HG03103 (cell line): ENCODE data around the gene MAN2A1.

Source experiments
- ATAC-seq: cut with Tn5 transposase; IDR thresholded peaks from one replicate; pipeline ENCODE4 v1.9.1; 2021; ENCODE audit warnings: low read depth; ENCODE audit not compliant: unreplicated experiment

Gene MAN2A1

GRCh38 chr5:109689740-109690241 is at the start of gene MAN2A1:
TSS of gene MAN2A1 (plus strand) at chr5:109689927. CDS start at chr5:109690418, 491 bp downstream.
- ATAC-seq, result peak; percentile 46

DNA sequence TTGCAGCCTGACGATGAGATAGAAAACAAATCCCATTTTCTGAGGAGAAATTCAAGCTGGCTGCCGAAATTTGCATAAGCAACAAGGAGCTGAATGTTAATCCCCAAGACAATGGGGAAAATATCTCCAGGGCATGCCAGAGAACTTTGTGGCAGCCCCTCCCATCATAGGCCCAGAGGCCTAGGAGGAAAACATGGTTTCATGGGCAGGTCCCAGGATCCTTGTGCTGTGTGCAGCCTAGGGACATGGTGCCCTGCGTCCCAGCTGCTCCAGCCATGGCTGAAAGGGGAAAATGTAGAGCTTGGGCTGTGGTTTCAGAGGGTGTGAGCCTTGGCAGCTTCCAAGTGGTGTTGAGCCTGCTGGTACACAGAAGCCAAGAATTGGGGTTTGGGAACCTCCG is 48.8 kb upstream of the MAN2A1 start:
- ATAC-seq, result no peak

DNA sequence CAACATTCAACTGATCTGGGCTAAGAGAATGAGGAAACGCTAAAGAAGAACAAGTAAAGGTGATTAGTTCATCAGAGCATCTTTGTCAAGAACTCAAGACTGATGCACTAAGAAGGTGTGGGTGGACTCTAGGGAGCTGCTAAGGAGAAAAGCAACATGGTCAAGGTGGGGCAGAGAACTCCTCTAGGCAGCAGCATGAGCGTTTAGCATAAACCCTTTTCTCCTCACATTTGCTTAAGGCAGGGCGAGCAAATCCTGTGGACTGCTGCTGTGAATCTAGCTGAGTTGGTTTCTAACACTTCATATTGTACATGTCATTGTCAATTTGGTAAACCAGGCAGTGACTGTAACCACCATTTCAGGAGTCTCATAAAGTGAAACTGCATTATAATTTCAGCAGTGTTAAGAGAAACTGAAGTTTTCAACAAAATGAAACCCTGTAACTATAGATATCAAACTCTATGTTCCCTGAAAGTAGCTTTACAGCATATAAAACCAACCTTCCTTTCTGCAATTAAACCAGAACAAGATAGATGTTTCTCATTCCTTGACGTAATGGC is 45.9 kb upstream of the MAN2A1 start:
- ATAC-seq, result no peak

GRCh38 chr5:109644829-109645228 is 44.9 kb upstream of the MAN2A1 start:
- no peak for ATAC-seq

DNA sequence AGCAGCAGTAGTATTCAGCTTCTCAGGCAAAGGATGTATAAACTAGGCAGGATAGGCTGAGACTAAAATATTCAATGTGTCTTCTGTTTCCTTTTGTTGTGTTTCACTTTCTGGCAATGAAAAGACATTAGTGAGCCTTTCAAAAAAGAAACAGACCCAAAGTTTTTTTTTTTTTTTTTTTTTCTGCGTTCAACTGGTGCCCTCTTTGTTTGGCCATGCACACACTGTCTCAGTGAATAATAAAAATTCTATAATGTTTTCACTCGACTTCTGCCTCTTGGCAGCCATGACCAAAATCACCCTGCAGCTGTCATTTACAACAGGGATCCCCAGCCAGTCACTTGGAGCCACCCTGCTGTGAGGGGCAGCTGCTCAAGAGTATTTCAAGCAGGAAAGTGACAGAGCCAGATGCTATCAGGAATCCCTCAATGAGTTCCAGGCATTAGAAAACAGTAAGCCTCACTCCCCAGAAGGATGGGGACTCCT is 44.0 kb upstream of the MAN2A1 start:
- no peak for ATAC-seq

GRCh38 chr5:109649318-109649717 is 40.4 kb upstream of the MAN2A1 start:
- no peak for ATAC-seq

- no peak for ATAC-seq
These were observed 39.2 kb upstream of the MAN2A1 start for GRCh38 chr5:109650493-109650892.

GRCh38 chr5:109652096-109652495 is 37.6 kb upstream of the MAN2A1 start:
- ATAC-seq, result no peak

DNA sequence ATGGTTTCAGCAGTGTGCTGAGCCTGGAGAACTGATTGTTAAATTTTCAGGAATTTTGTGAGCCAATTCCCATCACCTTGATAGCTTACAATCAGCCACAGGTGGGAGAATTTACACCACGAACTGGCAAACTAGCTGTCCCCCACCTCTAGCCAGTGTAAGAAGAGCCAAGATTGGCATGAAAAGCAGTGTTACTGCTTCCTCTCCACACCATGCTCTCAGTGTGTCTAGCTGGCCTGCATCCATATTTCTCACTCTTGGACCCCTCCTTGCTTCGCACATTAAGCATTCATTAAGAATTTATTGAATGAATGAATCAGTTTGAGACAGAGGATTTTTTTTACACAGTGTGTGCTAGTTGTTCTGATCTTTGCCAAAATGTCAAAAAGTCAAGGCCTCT is 36.7 kb upstream of the MAN2A1 start:
- ATAC-seq, result no peak

- no peak for ATAC-seq
These were observed 36.0 kb upstream of the MAN2A1 start for GRCh38 chr5:109653561-109654239.

DNA sequence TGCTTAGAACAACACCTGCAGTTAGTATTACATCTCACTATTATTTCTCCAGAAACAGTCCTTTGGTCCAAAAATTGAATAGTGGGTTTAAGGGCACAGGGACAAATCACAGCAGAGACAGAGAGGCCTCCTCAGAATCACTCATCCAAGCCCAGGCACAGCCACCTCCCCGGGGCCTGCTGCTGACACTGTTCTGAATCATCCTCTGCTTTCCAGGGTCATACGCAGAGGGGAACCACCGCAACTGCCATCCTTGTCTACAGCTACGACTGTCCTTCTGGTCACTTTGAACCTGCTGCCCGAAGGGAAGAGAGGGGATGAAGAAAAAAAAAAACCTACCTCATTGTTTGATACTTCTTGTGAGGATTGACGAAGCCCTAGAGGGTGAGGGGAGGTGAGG is 35.3 kb upstream of the MAN2A1 start:
- no peak for ATAC-seq

- no peak for ATAC-seq
These were observed 33.9 kb upstream of the MAN2A1 start for GRCh38 chr5:109655841-109656240.

DNA sequence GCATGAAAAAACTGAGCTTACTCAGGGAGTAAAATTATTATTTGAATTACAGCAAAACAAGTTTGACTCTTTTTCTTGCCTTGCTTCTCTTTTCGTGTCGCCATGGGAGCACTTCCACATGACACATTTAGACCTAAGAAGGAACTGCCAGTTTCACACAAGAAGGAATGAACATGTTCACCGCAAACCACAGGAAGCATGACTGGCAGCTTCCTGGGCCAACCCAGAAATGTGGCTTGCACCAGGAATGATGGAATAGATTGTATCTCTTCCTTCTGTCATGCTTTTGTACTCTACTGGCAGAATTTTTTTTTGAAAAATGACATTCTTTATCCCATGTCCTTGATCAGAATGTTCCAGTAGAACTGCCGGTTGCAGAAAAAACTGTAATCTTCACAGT is 32.9 kb upstream of the MAN2A1 start:
- peak; percentile 56 for ATAC-seq

DNA sequence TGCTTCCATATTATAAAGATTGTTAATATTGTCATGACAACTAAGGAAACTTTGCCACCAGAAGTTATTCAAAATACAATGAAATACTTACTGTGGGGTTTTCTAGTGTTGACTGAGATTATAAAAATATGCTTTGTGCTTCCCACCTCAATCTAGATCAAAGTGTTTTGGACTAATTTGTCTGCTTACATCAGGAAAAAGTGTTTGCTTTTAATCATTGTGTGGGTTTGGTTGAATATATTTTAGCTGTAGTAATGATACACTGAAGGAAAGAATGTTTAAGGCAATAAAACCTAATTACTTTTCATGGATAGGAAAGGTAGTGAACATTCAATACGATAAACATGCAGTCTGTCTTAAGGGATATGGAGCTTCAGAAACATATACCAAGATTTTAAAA is 29.8 kb upstream of the MAN2A1 start:
- ATAC-seq, result no peak

GRCh38 chr5:109660301-109660700 is 29.4 kb upstream of the MAN2A1 start:
- no peak for ATAC-seq

GRCh38 chr5:109668237-109668636 is 21.5 kb upstream of the MAN2A1 start:
- no peak for ATAC-seq

DNA sequence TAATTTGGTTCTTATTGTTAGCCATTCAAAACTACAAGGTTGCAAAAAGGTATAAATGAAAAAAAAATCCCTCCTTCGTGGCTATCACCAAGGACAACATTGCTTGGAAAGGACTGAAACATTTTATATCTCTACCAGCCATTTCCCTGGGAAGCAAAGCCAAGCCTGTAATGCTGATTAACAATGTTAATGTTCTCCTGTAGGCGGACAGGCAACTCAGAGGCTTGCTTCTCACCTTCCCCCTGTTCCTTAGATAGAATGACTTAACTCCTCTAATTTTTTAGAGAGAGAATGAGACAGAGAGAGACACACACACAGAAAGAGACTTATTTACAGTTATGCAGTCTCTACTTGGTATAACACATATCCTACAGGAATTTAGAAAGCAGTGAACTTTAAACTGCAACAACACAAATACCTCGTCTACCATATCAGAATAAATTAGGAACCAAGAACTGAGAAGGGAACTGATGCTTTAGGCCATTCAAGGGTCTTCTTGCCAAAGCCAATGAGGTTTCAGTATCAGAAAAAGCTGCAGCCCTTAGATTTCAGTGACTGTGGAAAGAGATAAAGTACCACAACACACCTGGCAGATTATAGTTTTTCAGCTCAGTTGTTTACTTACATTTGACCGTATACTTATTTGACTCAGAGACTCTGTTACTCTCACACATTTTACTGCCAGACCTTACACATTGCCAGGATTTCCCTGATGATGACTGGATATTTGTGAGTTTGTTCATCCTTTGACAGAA is 20.9 kb upstream of the MAN2A1 start:
- ATAC-seq, result no peak

- no peak for ATAC-seq
These were observed 19.6 kb upstream of the MAN2A1 start for GRCh38 chr5:109669991-109670706.

DNA sequence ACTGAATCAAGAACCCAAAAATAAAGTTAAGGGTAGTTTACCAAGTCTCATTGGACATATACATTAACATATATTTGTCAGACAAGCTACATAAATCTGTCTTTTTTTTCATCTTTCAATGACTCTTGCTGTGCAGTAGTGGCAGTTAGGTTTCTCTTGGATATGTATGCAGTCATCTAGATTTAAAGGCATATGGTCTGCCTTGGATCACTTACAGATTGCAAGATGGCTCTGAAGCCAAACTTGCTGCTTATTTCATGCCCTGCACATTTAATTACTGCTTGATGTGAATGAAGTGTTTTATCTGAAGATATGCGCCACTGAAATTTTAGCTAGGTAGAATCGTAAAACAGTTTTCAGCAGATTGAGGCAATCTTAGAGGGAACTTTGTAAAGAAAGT is 18.6 kb upstream of the MAN2A1 start:
- ATAC-seq, result no peak

DNA sequence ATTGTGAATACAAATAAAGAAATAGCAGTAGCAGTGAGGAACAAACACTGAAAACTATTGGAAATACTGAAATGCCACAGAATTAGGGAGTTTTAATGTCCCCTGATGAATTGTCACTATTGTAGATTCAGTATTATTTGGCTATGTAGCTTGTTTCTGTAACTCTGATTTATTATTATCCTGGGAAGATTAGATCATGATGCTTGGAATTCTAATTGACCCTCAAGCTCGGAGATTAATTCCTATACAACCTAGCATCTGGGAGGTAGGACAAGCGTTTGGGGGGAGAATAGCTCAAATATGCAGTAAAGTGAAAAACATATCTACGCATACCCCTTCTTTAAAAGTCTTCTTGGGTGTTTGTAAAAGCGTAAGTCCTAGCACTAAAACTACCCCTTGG is 15.1 kb upstream of the MAN2A1 start:
- no peak for ATAC-seq

- no peak for ATAC-seq
These were observed 12.8 kb upstream of the MAN2A1 start for GRCh38 chr5:109676920-109677319.
